ENCODE results near the gene GDPD4.

GDPD4 gene

GRCh38 chr11:77176996-77177395, 124.5 kb downstream of the GDPD4 start:
- Histone ChIP-seq H3K4me3 (ENCODE audit: low read length) (no peak overlapping the region), H3K9me3 (replicated peaks; ENCODE audit: insufficient read depth, low read length) (no peaks in the 10 kb centered on the region), H3K4me2 (ENCODE audit: low read depth, low read length) (no peak overlapping the region), H3K4me1 (ENCODE audit: low read length) (no peaks in the 10 kb centered on the region), H3K9ac (ENCODE audit: low read length) (no peak overlapping the region), H3K27ac (ENCODE audit: low read length) (no peak overlapping the region), H2AFZ (ENCODE audit: low read length) (no peak overlapping the region), H3F3A (ENCODE audit: insufficient read depth, low read length) (no peaks in the 10 kb centered on the region), H4K20me1 (ENCODE audit: insufficient read depth, low read length) (no peaks in the 10 kb centered on the region), H3K79me2 (ENCODE audit: low read length) (no peaks in the 10 kb centered on the region), H3K27me3 (replicated peaks; ENCODE audit: insufficient read depth, low read length) (no peaks in the 10 kb centered on the region), H3K9me2 (replicated peaks; ENCODE audit: insufficient read depth, low read length) (no peaks in the 10 kb centered on the region), H3K36me3 (replicated peaks; ENCODE audit: insufficient read depth, low read length) (no peaks in the 10 kb centered on the region)
- DNase-seq, result no peak
- TF ChIP-seq CTCF (IDR thresholded peaks at IDR 0.05; ENCODE audit: low read length) (no peak), EZH2phosphoT487 (IDR thresholded peaks at IDR 0.05; ENCODE audit: low read length) (no peak), EZH2 (optimal IDR thresholded peaks at IDR 0.05; ENCODE audit: low read depth, low read length) (no peak)

GRCh38 chr11:77175869-77176539, 125.5 kb downstream of the GDPD4 start:
- Histone ChIP-seq H3K36me3 (replicated peaks; ENCODE audit: insufficient read depth, low read length) (no peaks in the 10 kb centered on the region), H3K27me3 (replicated peaks; ENCODE audit: insufficient read depth, low read length) (no peaks in the 10 kb centered on the region), H3K9me3 (replicated peaks; ENCODE audit: insufficient read depth, low read length) (no peaks in the 10 kb centered on the region), H3F3A (ENCODE audit: insufficient read depth, low read length) (no peaks in the 10 kb centered on the region), H3K4me3 (ENCODE audit: low read length) (no peak overlapping the region), H3K9me2 (replicated peaks; ENCODE audit: insufficient read depth, low read length) (no peaks in the 10 kb centered on the region), H3K27ac (ENCODE audit: low read length) (no peak overlapping the region), H2AFZ (ENCODE audit: low read length) (no peak overlapping the region), H3K9ac (ENCODE audit: low read length) (no peak overlapping the region), H3K4me2 (ENCODE audit: low read depth, low read length) (no peak overlapping the region), H4K20me1 (ENCODE audit: insufficient read depth, low read length) (no peaks in the 10 kb centered on the region), H3K4me1 (ENCODE audit: low read length) (no peaks in the 10 kb centered on the region), H3K79me2 (ENCODE audit: low read length) (no peaks in the 10 kb centered on the region)
- TF ChIP-seq CTCF (IDR thresholded peaks at IDR 0.05; ENCODE audit: low read length) (no peak), EZH2phosphoT487 (IDR thresholded peaks at IDR 0.05; ENCODE audit: low read length) (no peak), EZH2 (optimal IDR thresholded peaks at IDR 0.05; ENCODE audit: low read depth, low read length) (no peak)
- no peak for DNase-seq

DNA sequence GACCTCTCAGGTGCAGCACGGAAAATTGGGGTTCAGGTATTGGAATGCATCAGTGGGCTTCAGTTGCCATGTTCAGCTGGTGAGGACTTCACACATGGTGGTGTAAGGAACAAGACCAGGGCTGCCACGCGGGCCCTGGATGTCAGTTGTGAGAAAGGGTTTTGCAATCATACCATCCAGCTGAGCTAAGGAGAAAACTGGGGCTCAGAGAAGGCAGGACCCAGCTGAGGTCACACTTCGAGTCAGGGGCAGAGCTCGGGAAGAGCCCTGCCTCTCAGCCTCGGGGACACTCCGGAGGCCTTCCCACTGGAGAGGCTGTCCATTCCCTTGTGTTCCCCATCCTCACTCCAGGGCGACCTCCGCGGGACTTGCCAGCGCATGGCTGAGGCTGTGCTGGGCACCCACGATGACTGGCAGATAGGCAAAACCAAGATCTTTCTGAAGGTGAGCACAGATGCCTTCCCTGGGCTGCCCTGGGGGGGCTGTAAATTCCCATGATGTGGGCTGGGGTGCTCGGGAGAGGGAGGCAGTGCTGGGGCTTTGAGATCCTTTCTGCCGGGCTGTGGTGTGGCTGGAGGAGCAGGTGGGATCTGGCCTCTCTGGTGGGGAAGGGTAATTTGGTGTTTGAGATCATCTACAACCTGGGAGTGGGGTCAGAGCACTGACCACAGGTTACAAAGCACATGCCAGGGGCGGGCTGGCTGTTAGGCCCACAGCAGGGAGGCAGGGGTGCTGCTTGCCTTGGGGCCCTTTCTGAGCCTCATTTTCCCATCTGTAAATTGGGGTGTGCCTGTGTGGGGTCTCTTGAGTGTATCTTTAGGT, 126.3 kb downstream of the GDPD4 start:
- no peaks in the 10 kb centered on the region for H3K9me2 ChIP-seq (replicated peaks; ENCODE audit: insufficient read depth, low read length)
- no peaks in the 10 kb centered on the region for H3K4me1 ChIP-seq (ENCODE audit: low read length)
- H3K9me3 ChIP-seq (replicated peaks; ENCODE audit: insufficient read depth, low read length), result no peaks in the 10 kb centered on the region
- H3F3A ChIP-seq (ENCODE audit: insufficient read depth, low read length), result no peaks in the 10 kb centered on the region
- H3K9ac ChIP-seq (ENCODE audit: low read length), result no peak overlapping the region
- no peak for DNase-seq
- TF ChIP-seq EZH2phosphoT487 (IDR thresholded peaks at IDR 0.05; ENCODE audit: low read length) (no peak), EZH2 (optimal IDR thresholded peaks at IDR 0.05; ENCODE audit: low read depth, low read length) (no peak), CTCF (IDR thresholded peaks at IDR 0.05; ENCODE audit: low read length) (no peak)
- no peak overlapping the region for H3K4me3 ChIP-seq (ENCODE audit: low read length)
- no peak overlapping the region for H3K27ac ChIP-seq (ENCODE audit: low read length)
- no peak overlapping the region for H2AFZ ChIP-seq (ENCODE audit: low read length)
- H3K36me3 ChIP-seq (replicated peaks; ENCODE audit: insufficient read depth, low read length), result no peaks in the 10 kb centered on the region
- no peaks in the 10 kb centered on the region for H3K27me3 ChIP-seq (replicated peaks; ENCODE audit: insufficient read depth, low read length)
- H3K4me2 ChIP-seq (ENCODE audit: low read depth, low read length), result no peak overlapping the region
- no peaks in the 10 kb centered on the region for H3K79me2 ChIP-seq (ENCODE audit: low read length)
- no peaks in the 10 kb centered on the region for H4K20me1 ChIP-seq (ENCODE audit: insufficient read depth, low read length)

All from MM.1S (cell line).